CD4-positive, alpha-beta T cell treated with Interleukin-1 beta for 1 hour (primary cell): ENCODE results near the gene TMEM203.

Source experiments
- DNase-seq, 2 donors: peaks; one replicate each; pipeline ENCODE4 v3.0.0-alpha.2; 2020 to 2022

TMEM203 gene

DNA sequence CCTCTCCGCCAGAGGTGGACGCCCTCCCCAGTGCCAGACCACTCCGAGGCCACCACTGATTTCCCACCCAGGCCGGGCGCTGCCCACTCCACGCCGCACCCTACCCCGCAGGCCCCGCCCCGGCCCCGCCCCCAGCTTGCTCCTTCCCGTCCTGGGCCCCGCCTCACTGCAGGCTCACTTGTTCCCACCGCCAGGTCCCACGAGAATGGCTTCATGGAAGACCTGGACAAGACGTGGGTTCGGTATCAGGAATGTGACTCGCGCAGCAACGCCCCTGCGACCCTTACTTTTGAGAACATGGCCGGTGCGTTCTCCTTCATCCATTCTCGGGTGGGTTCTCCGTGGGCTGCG, 42.1 kb downstream of the TMEM203 start:
- no peak for DNase-seq

DNA sequence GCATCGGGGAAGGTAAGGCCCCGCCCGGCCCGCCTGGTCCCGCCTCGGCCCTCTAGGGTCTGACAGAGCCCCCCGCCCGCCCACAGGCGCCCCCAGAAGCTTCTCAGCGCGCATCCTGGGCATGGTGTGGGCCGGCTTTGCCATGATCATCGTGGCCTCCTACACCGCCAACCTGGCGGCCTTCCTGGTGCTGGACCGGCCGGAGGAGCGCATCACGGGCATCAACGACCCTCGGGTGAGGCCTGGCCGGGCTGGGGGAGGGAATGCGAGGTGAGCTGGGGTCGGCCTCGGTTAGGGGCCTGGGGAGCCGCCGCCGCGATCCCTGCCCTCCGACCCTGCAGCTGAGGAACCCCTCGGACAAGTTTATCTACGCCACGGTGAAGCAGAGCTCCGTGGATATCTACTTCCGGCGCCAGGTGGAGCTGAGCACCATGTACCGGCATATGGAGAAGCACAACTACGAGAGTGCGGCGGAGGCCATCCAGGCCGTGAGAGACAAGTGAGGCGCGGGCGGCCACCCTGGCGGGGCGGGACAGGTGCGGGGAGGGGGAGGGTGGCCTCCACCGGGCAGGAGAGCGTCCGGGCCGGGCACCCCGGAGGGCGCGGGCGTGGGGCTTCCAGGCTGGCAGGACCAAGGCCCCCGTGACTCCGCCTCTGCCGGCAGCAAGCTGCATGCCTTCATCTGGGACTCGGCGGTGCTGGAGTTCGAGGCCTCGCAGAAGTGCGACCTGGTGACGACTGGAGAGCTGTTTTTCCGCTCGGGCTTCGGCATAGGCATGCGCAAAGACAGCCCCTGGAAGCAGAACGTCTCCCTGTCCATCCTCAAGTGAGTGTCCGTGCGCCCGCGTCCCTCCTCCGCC, 42.7 kb downstream of the TMEM203 start:
- peak in 1 of 2 donors; percentile 12 for DNase-seq

GRCh38 chr9:137161558-137162486, 43.6 kb downstream of the TMEM203 start:
- no peak for DNase-seq

GRCh38 chr9:137160716-137161557, 44.5 kb downstream of the TMEM203 start:
- DNase-seq: no peak

GRCh38 chr9:137160054-137160425, 45.4 kb downstream of the TMEM203 start:
- no peak for DNase-seq

GRCh38 chr9:137159105-137160053, 46.1 kb downstream of the TMEM203 start:
- no peak for DNase-seq

DNA sequence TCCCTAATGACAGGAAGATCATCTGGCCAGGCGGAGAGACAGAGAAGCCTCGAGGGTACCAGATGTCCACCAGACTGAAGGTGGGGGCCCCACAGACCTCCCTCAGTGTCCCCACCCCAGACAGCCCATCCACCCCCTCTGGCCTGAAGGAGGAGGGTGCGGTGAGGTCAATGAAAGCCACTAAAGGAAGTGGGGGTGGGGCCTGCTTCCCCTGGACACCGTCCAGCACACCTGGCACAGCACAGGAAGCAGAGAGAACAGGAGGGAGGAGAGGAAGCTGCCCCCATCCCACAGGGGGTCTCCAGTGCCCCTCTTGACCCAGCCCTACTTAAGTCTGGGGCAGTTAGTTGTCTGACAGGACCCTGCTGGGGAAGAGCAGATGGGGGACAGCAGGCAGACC, 46.8 kb downstream of the TMEM203 start:
- DNase-seq: no peak

DNA sequence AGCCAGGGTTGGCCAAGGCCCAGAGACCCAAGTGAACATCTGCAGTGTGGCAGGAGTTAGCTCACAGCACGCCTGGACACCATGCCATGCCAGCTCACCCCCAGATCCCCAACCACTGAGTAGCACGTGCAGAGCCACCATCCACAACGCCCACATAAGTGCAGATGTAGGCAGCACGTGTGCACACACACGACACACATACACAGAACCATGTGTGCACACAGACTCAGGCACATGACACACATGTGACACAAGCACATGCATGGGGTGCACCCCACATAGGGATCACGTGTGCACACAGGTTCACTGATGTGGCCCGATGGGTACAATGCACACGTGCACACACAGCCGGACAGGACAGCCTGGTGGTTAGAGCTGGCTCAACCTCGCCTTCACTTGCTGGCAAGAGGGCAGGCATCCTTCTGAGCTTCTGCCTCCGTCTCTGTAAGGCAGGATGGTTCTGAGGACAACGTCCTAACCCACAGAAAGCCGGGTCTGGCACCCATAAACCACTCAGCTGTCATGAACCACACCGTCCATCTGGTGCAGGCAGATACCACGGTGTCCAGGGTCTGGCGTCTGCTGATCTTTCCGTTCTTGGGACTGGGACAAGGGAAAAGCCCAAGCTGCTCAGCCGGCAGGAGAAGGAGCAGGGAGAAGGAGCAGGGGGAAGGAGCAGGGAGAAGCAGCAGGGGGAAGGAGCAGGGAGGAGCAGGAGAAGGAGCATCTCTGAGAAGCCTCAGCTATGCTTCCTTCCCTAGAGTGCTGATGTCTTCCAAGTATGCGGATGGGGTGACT, 47.6 kb downstream of the TMEM203 start:
- DNase-seq: no peak

GRCh38 chr9:137156567-137157375, 48.7 kb downstream of the TMEM203 start:
- peak; percentile 42 to 57 for DNase-seq
